Measurements from ENCODE around the gene ZNF521.

- no peak for TF ChIP-seq YY1 (IDR thresholded peaks at IDR 0.05; ENCODE audit: insufficient read depth, insufficient read length)
- TF ChIP-seq SUZ12 (IDR thresholded peaks at IDR 0.05; ENCODE audit: extremely low read depth, insufficient read depth, insufficient read length), result no peak
- no peak for TF ChIP-seq ZNF274 (IDR thresholded peaks at IDR 0.05; ENCODE audit: low read depth, low read length)
Measured at GRCh38 chr18:25223211-25223610, 128.8 kb downstream of the ZNF521 start.
